Memory B cell (primary cell): ENCODE measurements around the gene RNF39.
A peak's percentile ranks its signal among the peaks of the same experiment; 100 is the strongest.

Experiments
- ATAC-seq: fragments of 150-1000 bp; cut with Tn5 transposase; 2 replicates; pipeline ENCODE4 v1.10.0; 2021; ENCODE audit warnings: low read depth, mild to moderate bottlenecking, moderate library complexity
- DNase-seq, 2 donors: peaks; one replicate each; pipeline ENCODE4 v3.0.0; 2022; ENCODE audit warnings: low spot score in 2 of 2
- H3K27ac Mint-ChIP-seq: one replicate; pipeline ENCODE4 v1.8.0; 2022; ENCODE audit warnings: mild to moderate bottlenecking, moderate library complexity, mixed read lengths
- H3K27me3 Mint-ChIP-seq: one replicate; pipeline ENCODE4 v1.8.0; 2022; ENCODE audit warnings: mixed read lengths
- H3K36me3 Mint-ChIP-seq: one replicate; pipeline ENCODE4 v1.8.0; 2022; ENCODE audit warnings: mild to moderate bottlenecking, mixed read lengths
- H3K4me1 Mint-ChIP-seq: one replicate; pipeline ENCODE4 v1.8.0; 2022; ENCODE audit warnings: mixed read lengths
- H3K4me3 Mint-ChIP-seq: one replicate; pipeline ENCODE4 v1.8.0; 2022; ENCODE audit warnings: mild to moderate bottlenecking, moderate library complexity, mixed read lengths
- H3K9me3 Mint-ChIP-seq: one replicate; pipeline ENCODE4 v1.8.0; 2022; ENCODE audit warnings: mixed read lengths

The RNF39 gene

DNA sequence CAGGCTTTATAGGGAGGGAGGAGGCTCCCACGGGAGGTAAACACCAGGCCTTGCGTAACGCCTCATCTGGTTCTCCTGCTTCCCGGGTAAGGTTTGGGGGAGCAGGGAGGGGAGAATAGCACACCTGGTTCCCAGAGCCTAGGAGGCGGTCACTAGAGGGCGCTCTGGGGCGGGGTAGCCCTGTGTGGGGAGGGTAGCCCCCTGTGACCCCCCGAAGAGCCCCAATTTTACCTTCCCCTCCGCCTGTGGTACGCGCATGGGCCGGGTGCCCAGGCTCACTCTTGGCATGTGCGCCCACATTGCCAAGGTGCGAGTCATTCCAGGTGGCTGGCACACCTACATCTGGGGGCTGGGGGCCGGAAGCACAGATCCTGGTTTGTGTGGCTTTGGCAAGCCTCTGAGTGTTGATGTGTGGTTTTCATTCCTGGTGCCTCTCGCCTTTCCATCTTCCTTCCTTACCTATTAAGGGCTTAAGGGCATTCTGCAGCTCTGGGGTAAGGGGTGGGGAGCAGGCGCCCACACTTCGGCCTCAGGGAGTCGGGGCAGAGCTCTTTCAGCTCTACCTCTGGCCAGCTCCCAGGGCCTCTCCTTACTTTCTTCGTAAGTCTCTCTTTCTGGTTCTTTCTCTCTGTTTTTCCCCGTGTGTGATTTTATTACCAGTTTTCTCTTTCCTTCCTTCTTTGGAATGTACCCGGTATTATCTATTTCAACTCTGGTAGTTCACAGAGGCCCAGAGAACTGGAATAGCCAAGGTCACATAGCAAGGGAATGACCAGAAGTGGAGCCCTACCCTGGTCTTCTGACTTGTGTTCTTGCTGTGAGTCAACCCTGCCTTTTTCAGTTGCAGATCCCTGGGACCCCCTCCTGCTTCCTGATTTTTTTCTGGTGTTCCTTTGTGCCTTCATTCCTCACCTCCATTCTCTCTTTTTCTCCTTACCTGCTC lies 492 bp upstream of the RNF39 start:
- Mint-ChIP-seq H3K4me3 (peak overlapping the region; percentile 64), H3K4me1 (peaks cover 12% of the 10 kb centered on the region), H3K9me3 (no peaks in the 10 kb centered on the region), H3K27ac (peak overlapping the region; percentile 42), H3K36me3 (peaks cover 12% of the 10 kb centered on the region), H3K27me3 (peaks cover 44% of the 10 kb centered on the region)
- DNase-seq (no peak), ATAC-seq (peak; percentile 37)

DNA sequence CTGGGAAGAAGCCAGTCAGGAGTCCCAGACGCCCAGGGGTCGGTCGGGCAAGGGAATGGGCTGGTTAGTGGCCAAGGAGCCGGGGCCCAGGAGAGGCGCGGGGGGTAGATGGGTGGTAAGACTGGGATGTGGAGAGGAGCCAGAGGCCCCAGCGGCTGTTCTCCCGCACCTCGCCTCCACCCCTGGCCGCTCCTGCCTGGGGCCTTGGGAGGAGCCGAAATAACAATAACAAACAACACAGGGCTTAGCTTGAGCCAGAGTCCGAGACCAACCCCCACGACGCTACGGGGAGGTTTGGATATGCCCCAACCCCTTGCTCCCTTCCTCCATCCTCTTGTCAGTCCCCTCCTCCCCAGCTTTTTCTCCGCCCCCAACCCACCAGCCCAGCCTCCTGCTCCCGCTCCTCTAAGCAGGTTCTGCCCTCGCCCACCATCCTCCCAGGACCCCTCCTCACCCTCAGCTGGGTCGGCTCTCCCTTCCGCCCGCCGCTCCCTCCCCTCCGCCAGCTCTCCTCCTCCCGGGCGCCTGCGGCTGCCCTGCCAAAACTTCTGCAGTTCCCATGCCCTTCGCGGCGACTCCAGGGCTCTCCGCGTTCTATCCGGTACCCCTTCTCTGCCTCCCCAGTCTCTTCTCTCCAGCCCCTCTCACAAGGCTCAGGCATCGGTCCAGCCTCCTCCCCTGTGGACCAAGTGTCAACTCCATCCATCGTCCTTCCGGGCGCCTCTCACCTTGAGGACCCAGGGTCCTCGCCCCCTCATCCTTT lies 1.1 kb downstream of the RNF39 start:
- Mint-ChIP-seq H3K4me1 (peaks cover 19% of the 10 kb centered on the region), H3K36me3 (peaks cover 20% of the 10 kb centered on the region), H3K27me3 (peaks cover 45% of the 10 kb centered on the region), H3K4me3 (peak overlapping the region; percentile 39), H3K9me3 (no peaks in the 10 kb centered on the region), H3K27ac (no peak overlapping the region)
- ATAC-seq = no peak
- no peak for DNase-seq

DNA sequence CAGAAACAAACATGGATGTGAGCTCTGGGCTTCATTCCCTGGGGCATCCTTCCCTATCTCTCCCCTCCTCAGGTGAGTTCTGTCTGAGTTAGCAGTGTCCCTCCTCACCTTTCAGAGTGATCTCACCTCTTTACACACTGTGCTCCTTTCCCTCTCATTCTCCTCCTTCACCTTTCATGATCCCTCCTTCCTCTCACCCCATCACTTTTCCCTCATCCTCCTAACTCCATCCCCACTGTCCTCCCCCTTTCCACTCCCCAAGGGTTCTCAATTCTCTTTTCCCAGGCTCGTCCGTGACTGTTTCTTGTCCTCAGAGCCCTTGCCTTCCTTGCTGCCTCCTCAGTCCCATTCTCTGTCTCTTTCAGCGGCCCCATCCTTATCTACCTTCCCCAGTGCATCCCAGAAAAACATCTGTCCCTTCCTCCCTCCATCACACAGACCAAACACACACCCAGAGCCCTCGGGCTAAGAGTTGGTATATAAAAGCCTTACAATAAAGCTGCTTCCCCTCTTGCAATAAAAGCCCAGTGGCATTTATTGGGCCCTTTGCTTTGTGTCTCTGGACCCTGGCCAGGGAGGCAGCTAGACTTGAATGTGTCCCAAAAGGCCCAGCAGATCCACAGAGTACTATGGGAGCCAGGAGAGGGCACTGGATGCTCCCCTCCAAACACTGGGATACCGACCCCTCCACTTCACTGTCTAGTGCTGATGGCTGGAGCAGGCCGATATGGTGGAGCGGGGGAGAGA lies 1.9 kb downstream of the RNF39 start:
- Mint-ChIP-seq H3K9me3 (no peaks in the 10 kb centered on the region), H3K27me3 (peaks cover 39% of the 10 kb centered on the region), H3K4me1 (peaks cover 19% of the 10 kb centered on the region), H3K27ac (no peak overlapping the region), H3K4me3 (no peak overlapping the region), H3K36me3 (peaks cover 25% of the 10 kb centered on the region)
- ATAC-seq (no peak), DNase-seq (no peak)

DNA sequence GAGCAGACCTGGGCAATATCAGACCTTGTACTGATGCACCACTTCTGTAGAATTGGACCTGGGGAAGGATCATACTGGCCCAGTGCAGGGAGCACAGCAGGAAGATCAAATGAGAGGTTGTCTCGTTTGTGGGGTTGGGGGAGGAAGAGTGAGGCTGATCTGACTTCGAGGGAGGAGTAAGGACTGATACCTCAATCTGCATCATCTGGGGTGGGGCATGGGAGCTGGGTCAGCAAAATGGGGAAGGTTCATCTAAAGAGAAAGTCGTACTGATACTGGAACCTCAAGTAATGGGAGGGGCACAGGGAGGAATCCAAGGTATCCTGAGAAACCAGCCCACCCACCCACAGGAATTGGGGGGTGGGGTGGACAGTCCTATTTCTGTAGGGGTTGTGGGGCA lies 3.7 kb downstream of the RNF39 start:
- Mint-ChIP-seq H3K4me1 (peaks cover 33% of the 10 kb centered on the region), H3K27me3 (peaks cover 34% of the 10 kb centered on the region), H3K4me3 (no peak overlapping the region)

DNA sequence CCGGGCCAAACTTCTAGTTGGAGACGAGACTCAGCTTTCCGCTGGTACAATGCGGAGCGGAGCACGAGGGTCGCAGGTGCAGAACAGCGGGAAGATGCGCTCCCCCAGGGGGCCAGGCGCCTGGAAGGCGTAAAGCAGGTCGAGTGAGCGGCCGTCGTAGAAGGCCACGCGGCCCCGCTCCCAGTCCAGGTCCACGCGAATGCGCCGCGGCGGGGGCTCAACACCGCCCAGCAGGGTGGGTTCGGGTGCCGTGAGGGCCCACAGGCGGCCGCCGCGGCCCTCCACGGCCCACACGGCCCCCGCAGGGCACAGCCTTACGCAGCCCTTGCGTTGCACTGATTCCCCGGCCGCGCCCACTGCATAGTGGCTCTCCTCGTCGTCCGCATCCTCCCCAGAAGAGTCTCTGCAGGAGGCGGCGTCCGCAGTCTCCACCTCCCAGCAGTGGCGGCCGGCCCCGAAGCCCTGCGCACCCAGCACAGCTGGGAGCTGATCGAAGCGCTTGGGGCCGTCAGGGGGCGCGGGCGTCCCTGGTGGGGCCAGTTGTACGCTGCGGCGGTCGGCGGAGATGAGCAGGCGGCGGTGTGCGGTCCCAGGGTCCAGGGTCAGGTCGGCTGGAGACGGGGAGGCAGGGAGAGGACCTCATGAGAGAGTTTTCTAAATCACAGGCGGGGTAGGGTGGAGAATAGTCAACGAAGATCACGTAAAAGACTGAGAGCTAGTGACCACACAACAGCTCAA lies 4.3 kb downstream of the RNF39 start:
- Mint-ChIP-seq H3K4me1 (peaks cover 34% of the 10 kb centered on the region), H3K9me3 (no peaks in the 10 kb centered on the region), H3K4me3 (no peak overlapping the region), H3K36me3 (peaks cover 35% of the 10 kb centered on the region), H3K27me3 (peaks cover 29% of the 10 kb centered on the region), H3K27ac (no peak overlapping the region)
- ATAC-seq (no peak), DNase-seq (no peak)

More for the DNA sequence above, 3.7 kb downstream of the RNF39 start:
- no peak overlapping the region for H3K27ac Mint-ChIP-seq
- H3K36me3 Mint-ChIP-seq = peaks cover 35% of the 10 kb centered on the region
- no peak for ATAC-seq
- H3K9me3 Mint-ChIP-seq = no peaks in the 10 kb centered on the region
- DNase-seq = no peak

DNA sequence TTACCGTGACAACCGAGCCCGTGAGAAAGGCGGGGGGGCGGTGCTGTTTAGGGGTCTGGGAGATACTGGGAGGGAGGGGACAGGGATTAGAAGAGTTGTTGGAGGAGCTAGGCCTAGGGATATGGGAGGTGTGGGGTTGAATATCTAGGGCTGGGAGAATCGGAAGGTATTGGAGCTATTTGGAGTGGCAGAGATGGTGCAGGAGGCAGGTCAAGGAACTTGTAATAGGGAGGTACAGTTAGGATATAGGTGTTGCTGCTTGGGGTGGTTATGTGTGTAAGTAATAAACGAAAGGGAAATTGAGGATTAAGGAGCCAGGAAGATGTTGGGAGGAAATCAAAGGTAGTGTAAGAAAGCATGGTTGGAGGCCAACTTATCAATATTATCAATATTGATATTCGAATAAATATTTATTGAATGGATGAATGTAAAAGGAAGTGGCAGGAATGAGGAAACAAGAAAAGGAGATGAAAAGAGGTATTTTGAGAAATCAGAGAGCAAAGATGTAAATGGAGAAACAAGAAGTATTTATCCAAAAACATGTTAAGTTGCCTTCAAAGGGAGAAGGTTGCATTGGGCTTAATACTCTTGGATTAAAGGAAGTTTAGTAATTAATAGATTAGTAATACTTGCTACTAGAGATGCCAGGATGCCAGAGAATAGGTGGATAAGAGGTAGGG lies 8.0 kb downstream of the RNF39 start:
- ATAC-seq (no peak), DNase-seq (no peak)
- H3K4me3 Mint-ChIP-seq = peak overlapping the region; percentile 91
- H3K36me3 Mint-ChIP-seq = peaks cover 33% of the 10 kb centered on the region
- peak overlapping the region; percentile 96 for H3K27ac Mint-ChIP-seq
- H3K4me1 Mint-ChIP-seq = peaks cover 33% of the 10 kb centered on the region
- peaks cover 14% of the 10 kb centered on the region for H3K27me3 Mint-ChIP-seq
- H3K9me3 Mint-ChIP-seq = no peaks in the 10 kb centered on the region

DNA sequence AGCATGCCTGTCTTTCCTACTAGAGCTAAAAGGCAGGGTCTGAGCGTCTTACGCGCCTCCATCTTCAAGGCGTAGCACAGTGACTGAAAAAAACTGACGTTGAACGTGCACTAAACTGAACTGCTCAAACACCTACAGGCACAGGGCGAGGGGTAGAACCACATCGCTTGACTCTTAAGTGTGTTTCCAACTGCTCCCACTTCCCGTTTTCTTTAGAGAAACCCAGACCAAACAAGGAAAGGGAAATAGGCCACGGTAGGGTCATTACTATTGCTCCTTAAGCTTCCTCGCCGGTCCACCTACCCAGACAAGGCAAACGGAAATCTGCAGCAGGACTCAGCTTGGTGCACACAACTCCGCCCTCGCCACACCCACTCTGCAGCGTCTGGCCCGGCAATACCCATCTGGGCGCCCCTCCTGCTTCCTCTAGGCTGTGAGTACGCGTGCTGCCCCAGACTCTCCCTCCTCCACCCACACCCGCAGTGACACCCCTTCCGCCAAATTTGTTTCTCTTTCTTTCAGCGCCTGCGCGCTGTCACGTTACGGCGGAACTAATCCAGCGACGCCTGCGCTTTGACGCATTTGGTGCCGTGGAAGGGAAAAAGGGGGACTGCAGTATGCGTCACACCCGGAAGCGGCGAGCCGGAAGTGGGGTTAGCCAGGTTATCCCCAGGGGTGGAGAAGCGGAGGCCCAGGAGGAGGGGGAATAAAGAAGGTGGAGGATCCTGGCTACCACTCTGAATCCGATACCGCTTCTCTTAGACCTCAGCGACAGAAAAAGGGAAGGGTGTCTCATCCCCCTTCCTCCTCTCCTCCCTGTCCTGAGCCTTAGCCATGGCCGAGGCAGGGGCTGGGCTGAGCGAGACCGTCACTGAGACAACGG lies 8.8 kb downstream of the RNF39 start, which contains the start of gene PPP1R11:
Gene PPP1R11, plus strand, starts transcription at position 622 of the 883 bp plus-strand sequence. Its CDS starts 213 bp downstream, at position 835.
- H3K36me3 Mint-ChIP-seq = peaks cover 29% of the 10 kb centered on the region
- ATAC-seq (peak; percentile 91), DNase-seq (peak; percentile 93 to 98)
- peak within 1 kb of the TSS; percentile 96 for H3K27ac Mint-ChIP-seq
- peak within 1 kb of the TSS; percentile 91 for H3K4me3 Mint-ChIP-seq
- H3K27me3 Mint-ChIP-seq = peaks cover 9% of the 10 kb centered on the region
- peaks cover 33% of the 10 kb centered on the region for H3K4me1 Mint-ChIP-seq
- H3K9me3 Mint-ChIP-seq = no peaks in the 10 kb centered on the region

DNA sequence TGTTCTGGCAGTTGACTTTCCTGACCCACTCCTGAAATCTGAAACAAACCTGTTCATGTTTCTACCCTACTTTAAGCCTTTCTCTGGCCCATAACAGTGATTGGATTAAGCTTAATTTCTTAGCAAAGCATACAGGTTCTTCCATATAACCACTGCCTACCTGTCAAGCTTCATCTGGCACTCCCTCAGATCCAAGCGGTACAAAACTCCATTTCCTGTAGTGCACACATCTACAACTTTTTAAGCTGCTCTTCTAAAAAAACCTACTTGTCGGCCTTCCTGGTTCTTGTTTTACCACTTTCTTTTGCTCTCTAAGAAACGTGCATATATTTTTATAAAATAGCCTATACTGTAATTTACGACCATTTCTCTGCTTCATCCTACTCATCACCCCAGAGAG lies 9.5 kb downstream of the RNF39 start:
- Mint-ChIP-seq H3K9me3 (no peaks in the 10 kb centered on the region), H3K4me3 (peak overlapping the region; percentile 91), H3K36me3 (peaks cover 28% of the 10 kb centered on the region), H3K4me1 (peaks cover 36% of the 10 kb centered on the region), H3K27me3 (peaks cover 6% of the 10 kb centered on the region), H3K27ac (peak overlapping the region; percentile 96)
- ATAC-seq (no peak), DNase-seq (no peak)

DNA sequence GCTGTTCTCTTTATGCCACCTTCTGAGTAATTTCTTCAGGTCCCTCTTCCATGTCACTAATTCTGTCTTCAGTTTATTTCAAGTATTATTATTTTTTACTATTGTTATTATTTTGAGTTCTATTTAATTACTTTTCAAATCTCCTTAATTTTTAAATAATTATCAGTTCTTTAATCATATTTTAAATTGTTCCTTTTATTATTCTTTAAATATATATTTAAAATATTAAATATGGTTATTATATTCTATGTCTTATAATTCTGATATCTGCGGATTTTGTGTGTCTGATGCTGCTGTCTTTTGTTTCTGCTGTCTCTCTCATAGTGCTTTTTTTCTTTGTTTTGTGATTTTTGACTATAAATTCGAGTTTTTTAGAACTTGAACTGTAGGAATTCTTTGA lies 12.3 kb downstream of the RNF39 start:
- Mint-ChIP-seq H3K36me3 (peaks cover 15% of the 10 kb centered on the region), H3K4me1 (peaks cover 28% of the 10 kb centered on the region), H3K27me3 (peaks cover under 1% of the 10 kb centered on the region), H3K27ac (peak overlapping the region; percentile 5), H3K4me3 (peak overlapping the region; percentile 2), H3K9me3 (no peaks in the 10 kb centered on the region)
- no peak for DNase-seq
- no peak for ATAC-seq

DNA sequence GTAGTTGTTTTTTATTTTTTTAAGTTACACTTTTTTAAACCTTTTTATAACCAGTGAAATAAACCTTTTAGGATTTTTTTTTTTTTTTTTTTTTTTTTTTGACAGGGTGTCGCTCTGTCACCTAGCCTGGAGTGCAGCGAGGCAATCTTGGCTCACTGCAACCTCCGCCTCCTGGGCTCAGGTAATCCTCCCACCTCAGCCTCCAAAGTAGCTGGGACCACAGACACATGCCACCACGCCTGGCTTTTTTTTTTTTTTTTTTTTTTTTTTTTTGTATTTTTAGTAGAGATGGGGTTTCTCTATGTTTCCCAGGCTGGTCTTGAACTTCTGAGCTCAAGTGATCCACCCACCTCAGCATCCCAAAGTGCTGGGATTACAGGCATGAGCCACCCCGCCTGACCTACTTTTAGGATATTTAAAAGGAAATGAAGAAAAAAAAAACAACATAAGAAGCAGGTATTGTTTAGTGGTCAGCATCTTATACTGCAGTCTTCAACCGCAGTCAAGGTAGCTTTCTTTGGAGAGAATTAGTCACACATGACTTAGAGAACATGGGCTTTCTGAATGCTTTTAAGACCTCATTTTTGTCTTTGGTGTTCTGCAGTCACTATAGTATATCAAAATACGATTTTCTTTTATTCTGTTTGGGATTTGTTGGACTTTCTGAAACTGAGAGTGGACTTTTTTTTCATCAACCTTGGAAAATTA lies 12.9 kb downstream of the RNF39 start:
- H3K27me3 Mint-ChIP-seq = no peaks in the 10 kb centered on the region
- peaks cover 21% of the 10 kb centered on the region for H3K4me1 Mint-ChIP-seq
- H3K9me3 Mint-ChIP-seq = no peaks in the 10 kb centered on the region
- H3K36me3 Mint-ChIP-seq = peaks cover 10% of the 10 kb centered on the region
- ATAC-seq = no peak
- no peak for DNase-seq
- no peak overlapping the region for H3K4me3 Mint-ChIP-seq
- H3K27ac Mint-ChIP-seq = peak overlapping the region; percentile 5

DNA sequence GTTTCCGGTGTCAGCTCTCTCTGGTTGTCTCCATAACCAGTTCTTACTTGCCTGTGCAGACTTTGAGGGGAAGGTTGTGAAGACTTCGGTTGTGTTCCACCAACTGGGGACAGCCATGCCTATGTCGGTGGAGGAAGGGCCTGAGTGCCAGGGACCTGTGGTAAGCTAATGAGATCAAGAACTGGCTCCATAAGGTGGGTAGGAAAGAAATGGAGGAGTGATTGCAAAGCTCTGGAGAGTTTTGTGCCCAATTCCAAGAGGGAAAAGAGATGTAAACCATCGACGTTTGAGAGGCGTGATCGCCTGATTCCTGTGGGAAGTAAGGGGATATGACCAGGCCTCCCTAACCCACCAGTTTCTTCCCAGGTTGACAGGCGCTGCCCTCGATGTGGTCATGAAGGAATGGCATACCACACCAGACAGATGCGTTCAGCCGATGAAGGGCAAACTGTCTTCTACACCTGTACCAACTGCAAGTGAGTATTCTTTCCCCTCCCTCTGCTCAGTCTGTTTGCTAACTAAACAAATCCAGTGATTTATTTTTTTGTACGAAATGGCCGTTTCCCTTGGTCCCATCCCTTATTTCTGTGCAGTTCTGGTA lies 13.6 kb downstream of the RNF39 start:
- H3K4me3 Mint-ChIP-seq = peak overlapping the region; percentile 99
- H3K36me3 Mint-ChIP-seq = peaks cover 12% of the 10 kb centered on the region
- ATAC-seq (peak; percentile 3), DNase-seq (no peak)
- peak overlapping the region; percentile 95 for H3K27ac Mint-ChIP-seq
- H3K9me3 Mint-ChIP-seq = no peaks in the 10 kb centered on the region
- H3K4me1 Mint-ChIP-seq = peaks cover 22% of the 10 kb centered on the region
- no peaks in the 10 kb centered on the region for H3K27me3 Mint-ChIP-seq
